Measurements from ENCODE around the gene MRPL55.

MRPL55 gene

GRCh38 chr1:228085287-228085951 lies 23.7 kb downstream of the MRPL55 start:
- FAIRE-seq, result no peak
- no peak for TF ChIP-seq POLR2A (IDR thresholded peaks at IDR 0.05; ENCODE audit: low read depth, low read length)

GRCh38 chr1:228084797-228085196 lies 24.3 kb downstream of the MRPL55 start:
- TF ChIP-seq POLR2A (IDR thresholded peaks at IDR 0.05; ENCODE audit: low read depth, low read length), result no peak
- no peak for FAIRE-seq
- DNase-seq (ENCODE audit: insufficient read length, low spot score), result no peak

More at GRCh38 chr1:228085287-228085951, 23.7 kb downstream of the MRPL55 start:
- DNase-seq (ENCODE audit: insufficient read length, low spot score), result no peak

- DNase-seq (ENCODE audit: insufficient read length, low spot score) (no peak), FAIRE-seq (no peak)
- TF ChIP-seq POLR2A (IDR thresholded peaks at IDR 0.05; ENCODE audit: low read depth, low read length), result no peak
Observed at GRCh38 chr1:228084325-228084724, 24.8 kb downstream of the MRPL55 start.

- no peak for TF ChIP-seq POLR2A (IDR thresholded peaks at IDR 0.05; ENCODE audit: low read depth, low read length)
- no peak for FAIRE-seq
- DNase-seq (ENCODE audit: insufficient read length, low spot score), result no peak
Observed at GRCh38 chr1:228083871-228084278, 25.2 kb downstream of the MRPL55 start.

GRCh38 chr1:228082918-228083870 lies 25.9 kb downstream of the MRPL55 start:
- FAIRE-seq, result no peak
- no peak for TF ChIP-seq POLR2A (IDR thresholded peaks at IDR 0.05; ENCODE audit: low read depth, low read length)

GRCh38 chr1:228082214-228082917 lies 26.7 kb downstream of the MRPL55 start, which contains the start of gene ARF1:
Gene ARF1 (plus strand): TSS chr1:228082708. CDS start chr1:228097115, 14,407 bp downstream.
- no peak for FAIRE-seq

More at GRCh38 chr1:228082918-228083870, 25.9 kb downstream of the MRPL55 start:
- no peak for DNase-seq (ENCODE audit: insufficient read length, low spot score)

GRCh38 chr1:228081578-228082213 lies 27.4 kb downstream of the MRPL55 start:
- TF ChIP-seq POLR2A (IDR thresholded peaks at IDR 0.05; ENCODE audit: low read depth, low read length), result 0 out of 2 replicates have a peak, but pooled peaks have one; percentile 8
- FAIRE-seq, result no peak
- DNase-seq (ENCODE audit: insufficient read length, low spot score), result no peak

More at GRCh38 chr1:228082214-228082917, 26.7 kb downstream of the MRPL55 start, which contains the start of gene ARF1:
- TF ChIP-seq POLR2A (IDR thresholded peaks at IDR 0.05; ENCODE audit: low read depth, low read length), result peak; percentile 72
- peak; percentile 96 for DNase-seq (ENCODE audit: insufficient read length, low spot score)

GRCh38 chr1:228081144-228081543 lies 28.0 kb downstream of the MRPL55 start:
- no peak for FAIRE-seq
- no peak for TF ChIP-seq POLR2A (IDR thresholded peaks at IDR 0.05; ENCODE audit: low read depth, low read length)
- DNase-seq (ENCODE audit: insufficient read length, low spot score), result no peak

GRCh38 chr1:228079601-228080263 lies 29.4 kb downstream of the MRPL55 start:
- no peak for DNase-seq (ENCODE audit: insufficient read length, low spot score)
- no peak for FAIRE-seq
- TF ChIP-seq POLR2A (IDR thresholded peaks at IDR 0.05; ENCODE audit: low read depth, low read length), result no peak

GRCh38 chr1:228079013-228079412 lies 30.1 kb downstream of the MRPL55 start:
- no peak for TF ChIP-seq POLR2A (IDR thresholded peaks at IDR 0.05; ENCODE audit: low read depth, low read length)
- FAIRE-seq (no peak), DNase-seq (ENCODE audit: insufficient read length, low spot score) (no peak)

GRCh38 chr1:228077565-228078330 lies 31.4 kb downstream of the MRPL55 start:
- no peak for FAIRE-seq
- no peak for DNase-seq (ENCODE audit: insufficient read length, low spot score)
- no peak for TF ChIP-seq POLR2A (IDR thresholded peaks at IDR 0.05; ENCODE audit: low read depth, low read length)

GRCh38 chr1:228076796-228077430 lies 32.2 kb downstream of the MRPL55 start:
- DNase-seq (ENCODE audit: insufficient read length, low spot score), result no peak
- no peak for TF ChIP-seq POLR2A (IDR thresholded peaks at IDR 0.05; ENCODE audit: low read depth, low read length)
- FAIRE-seq, result no peak
